GM06990 (cell line): ENCODE data around the gene CD84.

Source experiments
- DNase-seq: peaks from one replicate; pipeline ENCODE4 v3.0.0-alpha.2; 2011; ENCODE audit not compliant: insufficient read length; ENCODE audit errors: extremely low read depth
- H3K27me3 ChIP-seq: replicated peaks from 2 replicates; pipeline ENCODE4 v1.6.0; 2011; ENCODE audit warnings: low read length; ENCODE audit not compliant: control insufficient read depth, insufficient read depth
- H3K36me3 ChIP-seq: 2 replicates; pipeline ENCODE4 v1.5.1; 2011; ENCODE audit warnings: low read length; ENCODE audit not compliant: control insufficient read depth, insufficient read depth
- H3K4me3 ChIP-seq: replicated peaks from 2 replicates; pipeline ENCODE4 v1.5.1; 2011; ENCODE audit warnings: low read depth, mild to moderate bottlenecking, control low read depth, low read length
- CTCF ChIP-seq: IDR thresholded peaks from 2 replicates; pipeline ENCODE4 v1.5.1; 2011; ENCODE audit warnings: low read length, control low read depth, mild to moderate bottlenecking, inconsistent platforms; ENCODE audit not compliant: insufficient read depth, poor library complexity, severe bottlenecking

CD84 gene

GRCh38 chr1:160549665-160550006 lies 29.7 kb downstream of the CD84 start:
- no peak for DNase-seq
- H3K27me3 ChIP-seq, result no peaks in the 10 kb centered on the region
- TF ChIP-seq CTCF, result no peak
- no peaks in the 10 kb centered on the region for H3K36me3 ChIP-seq
- H3K4me3 ChIP-seq, result no peak overlapping the region

- no peaks in the 10 kb centered on the region for H3K36me3 ChIP-seq
- DNase-seq, result peak; percentile 55
- H3K4me3 ChIP-seq, result no peak overlapping the region
- TF ChIP-seq CTCF, result no peak
- no peaks in the 10 kb centered on the region for H3K27me3 ChIP-seq
Measured at GRCh38 chr1:160548960-160549664, 30.2 kb downstream of the CD84 start.

GRCh38 chr1:160548183-160548582 lies 31.1 kb downstream of the CD84 start:
- Histone ChIP-seq H3K4me3 (no peak overlapping the region), H3K36me3 (no peaks in the 10 kb centered on the region), H3K27me3 (no peaks in the 10 kb centered on the region)
- peak; percentile 59 for DNase-seq
- TF ChIP-seq CTCF, result no peak

GRCh38 chr1:160547422-160547821 lies 31.9 kb downstream of the CD84 start:
- Histone ChIP-seq H3K36me3 (no peaks in the 10 kb centered on the region), H3K4me3 (no peak overlapping the region), H3K27me3 (no peaks in the 10 kb centered on the region)
- TF ChIP-seq CTCF, result no peak
- DNase-seq, result no peak

GRCh38 chr1:160546942-160547341 lies 32.4 kb downstream of the CD84 start:
- H3K27me3 ChIP-seq, result no peaks in the 10 kb centered on the region
- no peak for TF ChIP-seq CTCF
- DNase-seq, result no peak

GRCh38 chr1:160544647-160545046 lies 34.6 kb downstream of the CD84 start:
- Histone ChIP-seq H3K36me3 (no peaks in the 10 kb centered on the region), H3K27me3 (no peaks in the 10 kb centered on the region), H3K4me3 (no peak overlapping the region)
- DNase-seq, result no peak
- peak; percentile 66 for TF ChIP-seq CTCF

More at GRCh38 chr1:160546942-160547341, 32.4 kb downstream of the CD84 start:
- H3K4me3 ChIP-seq, result no peak overlapping the region
- H3K36me3 ChIP-seq, result no peaks in the 10 kb centered on the region
